G401.6 (cell line): Measurements from ENCODE around the gene CGB5.
A peak's percentile ranks its signal among the peaks of the same experiment; 100 is the strongest.

Source experiments
- FAIRE-seq: peaks from 2 replicates; lab custom pipeline; 2012; peaks lifted over from hg19 to GRCh38; lab: Jason Lieb, UNC

The CGB5 gene

GRCh38 chr19:49057636-49058234, 14.1 kb downstream of the CGB5 start, which contains the start of gene CGB7:
Gene CGB7 (minus strand): TSS chr19:49057749. CDS start chr19:49055375, 2,374 bp downstream.
- no peak for FAIRE-seq

GRCh38 chr19:49058562-49058961, 14.9 kb downstream of the CGB5 start:
- FAIRE-seq: no peak

- no peak for FAIRE-seq
Observed at GRCh38 chr19:49059053-49059452, 15.4 kb downstream of the CGB5 start.

GRCh38 chr19:49061000-49061399, 17.4 kb downstream of the CGB5 start:
- FAIRE-seq: no peak

- no peak for FAIRE-seq
Observed at GRCh38 chr19:49061445-49061844, 17.8 kb downstream of the CGB5 start.

GRCh38 chr19:49064029-49064629, 20.5 kb downstream of the CGB5 start:
- FAIRE-seq: no peak

GRCh38 chr19:49064768-49065611, 21.3 kb downstream of the CGB5 start, which contains the start of gene NTF4:
Gene NTF4 (minus strand): TSS chr19:49064818. CDS start chr19:49061997, 2,821 bp downstream.
- FAIRE-seq: no peak

GRCh38 chr19:49065905-49066512, 22.4 kb downstream of the CGB5 start:
- peak; percentile 70 for FAIRE-seq

GRCh38 chr19:49067554-49067953, 23.9 kb downstream of the CGB5 start:
- no peak for FAIRE-seq

GRCh38 chr19:49069026-49069425, 25.4 kb downstream of the CGB5 start:
- FAIRE-seq: no peak

GRCh38 chr19:49070416-49070815, 26.8 kb downstream of the CGB5 start:
- FAIRE-seq: no peak

- no peak for FAIRE-seq
Observed at GRCh38 chr19:49071860-49072547, 28.4 kb downstream of the CGB5 start.

- no peak for FAIRE-seq
Observed at GRCh38 chr19:49073514-49074378, 30.1 kb downstream of the CGB5 start.

GRCh38 chr19:49074869-49075268, 31.2 kb downstream of the CGB5 start:
- peak; percentile 57 for FAIRE-seq

GRCh38 chr19:49080392-49080791, 36.7 kb downstream of the CGB5 start:
- FAIRE-seq: no peak

- no peak for FAIRE-seq
Observed at GRCh38 chr19:49081273-49081672, 37.6 kb downstream of the CGB5 start.

GRCh38 chr19:49084206-49085019, 40.8 kb downstream of the CGB5 start:
- FAIRE-seq: no peak

- FAIRE-seq: peak; percentile 96
Observed at GRCh38 chr19:49085020-49085867, 41.6 kb downstream of the CGB5 start, which contains the start of gene SNRNP70. Gene SNRNP70 (plus strand): TSS chr19:49085451. CDS start chr19:49086415, 964 bp downstream.

- no peak for FAIRE-seq
Observed at GRCh38 chr19:49085868-49086232, 42.2 kb downstream of the CGB5 start.
